Mammary epithelial cell (primary cell): Measurements from ENCODE around the gene MYO18A.

Experiments used
- EZH2 ChIP-seq: IDR thresholded peaks from 2 replicates; pipeline ENCODE4 v1.6.1; 2012; ENCODE audit warnings: low read length, inconsistent platforms, borderline replicate concordance
- TF ChIP-seq, protein P1 (sequence below), 2 donors: IDR thresholded peaks in 1 of 2; conservative IDR thresholded peaks in 1 of 2; 2 replicates each; pipeline ENCODE4 v1.5.1; 2011 to 2012; ENCODE audit warnings: inconsistent platforms in 2 of 2, low read length in 2 of 2, mild to moderate bottlenecking in 2 of 2, control low read depth in 1 of 2, low read depth in 1 of 2; ENCODE audit not compliant: insufficient read depth in 1 of 2; ENCODE audit errors: extremely low read depth in 1 of 2

DNA sequence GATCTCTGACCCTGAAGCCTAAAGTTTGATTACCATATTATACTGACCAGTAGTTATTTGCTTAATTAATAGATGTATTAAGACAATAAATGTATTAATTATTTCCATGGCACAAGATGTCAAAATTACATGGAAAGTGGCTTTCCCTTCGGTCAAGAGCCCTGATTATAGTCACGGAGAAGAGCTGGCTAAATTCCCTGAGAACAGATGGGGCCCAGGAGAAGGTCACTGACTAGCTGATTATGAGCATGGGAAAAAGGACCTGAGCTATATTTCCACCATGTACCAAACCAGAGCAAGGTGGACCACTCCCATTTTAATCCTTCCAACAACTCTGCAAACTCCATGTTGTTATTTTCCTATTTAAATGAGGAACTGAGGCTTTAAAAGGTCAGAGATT lies 12.9 kb upstream of the MYO18A start:
- TF ChIP-seq, protein P1, sequence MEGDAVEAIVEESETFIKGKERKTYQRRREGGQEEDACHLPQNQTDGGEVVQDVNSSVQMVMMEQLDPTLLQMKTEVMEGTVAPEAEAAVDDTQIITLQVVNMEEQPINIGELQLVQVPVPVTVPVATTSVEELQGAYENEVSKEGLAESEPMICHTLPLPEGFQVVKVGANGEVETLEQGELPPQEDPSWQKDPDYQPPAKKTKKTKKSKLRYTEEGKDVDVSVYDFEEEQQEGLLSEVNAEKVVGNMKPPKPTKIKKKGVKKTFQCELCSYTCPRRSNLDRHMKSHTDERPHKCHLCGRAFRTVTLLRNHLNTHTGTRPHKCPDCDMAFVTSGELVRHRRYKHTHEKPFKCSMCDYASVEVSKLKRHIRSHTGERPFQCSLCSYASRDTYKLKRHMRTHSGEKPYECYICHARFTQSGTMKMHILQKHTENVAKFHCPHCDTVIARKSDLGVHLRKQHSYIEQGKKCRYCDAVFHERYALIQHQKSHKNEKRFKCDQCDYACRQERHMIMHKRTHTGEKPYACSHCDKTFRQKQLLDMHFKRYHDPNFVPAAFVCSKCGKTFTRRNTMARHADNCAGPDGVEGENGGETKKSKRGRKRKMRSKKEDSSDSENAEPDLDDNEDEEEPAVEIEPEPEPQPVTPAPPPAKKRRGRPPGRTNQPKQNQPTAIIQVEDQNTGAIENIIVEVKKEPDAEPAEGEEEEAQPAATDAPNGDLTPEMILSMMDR (conservative IDR thresholded peaks at IDR 0.05 in 1 of 2, IDR thresholded peaks at IDR 0.05 in 1 of 2; ENCODE audit: extremely low read depth in 1 of 2, insufficient read depth in 1 of 2, low read depth in 1 of 2, low read length in 2 of 2) = no peak
- TF ChIP-seq EZH2 = no peak
